ENCODE data around the gene MYF5.

- TF ChIP-seq ZNF232 (CRISPR knock-in tag; IDR thresholded peaks at IDR 0.05) (no peak), ELF4 (CRISPR knock-in tag; IDR thresholded peaks at IDR 0.05; ENCODE audit: low read depth) (no peak), CTCF (IDR thresholded peaks at IDR 0.05) (no peak), FOXP4 (CRISPR knock-in tag; IDR thresholded peaks at IDR 0.05) (no peak), NR2C2 (CRISPR knock-in tag; IDR thresholded peaks at IDR 0.05) (no peak), ZNF425 (CRISPR knock-in tag; conservative IDR thresholded peaks at IDR 0.05) (no peak), IRF2 (CRISPR knock-in tag; IDR thresholded peaks at IDR 0.05; ENCODE audit: borderline replicate concordance, low read depth) (no peak), TP53 (CRISPR knock-in tag; IDR thresholded peaks at IDR 0.05) (no peak), TEAD1 (CRISPR knock-in tag; IDR thresholded peaks at IDR 0.05) (no peak), FOXJ3 (CRISPR knock-in tag; IDR thresholded peaks at IDR 0.05; ENCODE audit: borderline replicate concordance) (no peak)
Measured at GRCh38 chr12:80690513-80690912, 26.2 kb upstream of the MYF5 start.
